Germinal center (tissue), 1 donor: ENCODE data around the gene CACHD1.
"Not testable (repeated sequence)": the region's sequence is repeated elsewhere in the genome, so short reads cannot be mapped to it uniquely, and the experiment has no call there.

Experiments used
- DNase-seq: peaks from one replicate; pipeline ENCODE4 v3.0.0; 2012; ENCODE audit warnings: mixed read lengths, low spot score

Gene CACHD1

DNA sequence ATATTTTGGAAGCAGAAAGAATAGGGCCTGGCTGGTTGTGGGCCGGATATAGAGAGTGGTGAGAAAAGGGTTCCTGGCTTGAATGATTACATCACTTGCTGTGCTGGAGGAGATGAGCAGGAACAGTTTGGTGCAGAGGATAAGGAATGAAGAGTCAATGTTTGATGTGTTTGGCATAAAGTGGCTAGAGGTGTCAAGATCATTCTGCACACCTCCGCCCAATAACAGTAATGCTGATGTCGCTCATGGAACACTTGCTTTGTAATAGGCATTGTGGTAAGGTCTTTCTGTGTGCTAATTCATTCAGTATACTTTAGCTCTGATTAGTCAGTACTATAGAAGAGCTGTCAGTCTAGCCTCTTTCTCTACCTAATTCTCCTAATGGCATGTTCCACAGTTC is 226.9 kb downstream of the CACHD1 start:
- DNase-seq: no peak

DNA sequence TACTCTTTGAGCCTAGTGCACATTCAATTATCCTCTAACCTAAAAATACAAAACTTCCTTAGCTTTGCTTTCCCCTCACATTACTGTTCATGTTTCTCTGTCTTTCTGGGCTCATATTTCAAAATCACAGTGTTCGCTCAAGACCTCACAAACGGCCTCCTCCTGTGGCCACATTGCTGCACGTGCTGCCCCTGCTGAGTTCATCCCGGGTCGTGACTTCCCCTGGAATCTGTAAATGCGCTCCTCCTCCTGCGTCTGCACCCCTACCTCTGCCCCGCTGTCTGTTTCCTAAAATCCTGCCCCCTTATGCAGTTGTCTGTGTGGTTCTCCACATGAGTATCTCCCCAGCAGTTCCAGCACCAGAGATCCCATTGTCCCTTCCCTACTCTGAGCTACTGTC is 229.4 kb downstream of the CACHD1 start:
- no peak for DNase-seq

DNA sequence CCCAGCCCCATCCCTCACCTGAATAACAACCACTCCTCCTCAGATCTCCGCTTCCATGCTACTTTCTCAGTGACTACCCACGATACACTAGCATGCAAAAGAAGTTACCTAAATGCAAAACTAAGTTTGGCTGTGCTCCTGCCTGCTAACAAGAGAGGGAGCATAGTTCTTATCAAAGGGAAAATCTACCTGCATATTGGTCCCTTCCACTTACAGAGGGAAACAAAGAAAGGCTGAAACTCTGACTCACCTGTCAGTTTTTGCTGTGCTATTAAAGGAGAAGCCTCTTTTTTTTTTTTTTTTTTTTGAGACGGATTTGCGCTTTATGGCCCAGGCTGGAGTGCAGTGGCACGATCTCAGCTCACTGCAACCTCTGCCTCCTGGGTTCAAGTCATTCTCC is 231.1 kb downstream of the CACHD1 start:
- DNase-seq: no peak

DNA sequence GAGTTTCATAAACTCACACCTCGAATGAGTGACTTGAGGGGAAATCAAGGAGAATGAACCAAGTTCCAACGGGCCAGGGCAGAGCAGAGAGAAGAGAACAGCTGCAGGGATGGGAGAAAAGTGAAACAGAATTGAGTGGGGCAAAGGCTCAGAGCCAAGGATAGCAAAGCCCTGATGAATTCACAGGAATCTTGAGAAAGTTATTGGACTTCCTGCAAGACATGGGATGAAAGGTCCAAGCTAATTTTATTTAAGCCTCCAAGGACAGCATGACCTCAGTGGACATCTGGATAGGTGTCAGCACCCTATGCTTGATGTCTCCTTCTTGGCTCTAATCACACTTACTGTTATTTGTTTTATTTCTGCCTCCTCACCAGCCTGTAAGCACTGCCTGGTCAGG is 232.0 kb downstream of the CACHD1 start:
- no peak for DNase-seq

DNA sequence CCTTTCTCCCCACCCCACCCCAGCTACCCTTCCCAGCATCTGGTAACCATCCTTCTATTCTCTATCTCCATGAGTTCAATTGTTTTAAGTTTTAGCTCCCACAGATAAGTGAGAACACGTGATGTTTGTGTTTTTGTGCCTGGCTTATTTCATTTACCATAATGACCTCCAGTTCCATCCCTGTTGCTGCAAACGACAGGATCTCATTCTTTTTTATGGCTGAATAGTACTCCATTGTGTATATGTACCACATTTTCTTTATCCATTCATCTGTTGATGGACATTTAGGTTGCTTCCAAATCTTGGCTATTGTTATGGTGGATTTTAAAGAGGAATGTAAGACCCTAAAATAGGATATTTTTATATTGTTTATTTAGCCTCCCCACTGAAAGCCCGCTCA is 232.7 kb downstream of the CACHD1 start:
- not testable (repeated sequence) for DNase-seq

DNA sequence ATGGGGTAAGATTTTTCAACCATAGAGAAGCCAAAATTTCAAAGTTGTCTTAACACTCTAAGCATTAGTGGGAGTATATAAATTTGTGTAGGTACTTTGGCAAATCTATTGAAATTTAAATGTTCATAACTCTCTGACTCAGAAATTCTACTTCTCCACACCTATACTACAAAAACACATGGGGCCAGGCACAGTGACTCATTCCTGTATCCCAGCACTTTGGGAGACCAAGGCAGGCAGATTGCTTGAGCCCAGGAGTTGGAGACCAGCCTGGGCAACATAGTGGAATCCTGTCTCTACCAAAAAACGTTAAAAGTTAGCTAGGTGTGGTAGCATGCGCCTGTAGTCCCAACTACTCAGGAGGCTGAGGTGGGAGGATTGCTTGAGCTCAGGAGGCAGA is 233.7 kb downstream of the CACHD1 start:
- DNase-seq: no peak

DNA sequence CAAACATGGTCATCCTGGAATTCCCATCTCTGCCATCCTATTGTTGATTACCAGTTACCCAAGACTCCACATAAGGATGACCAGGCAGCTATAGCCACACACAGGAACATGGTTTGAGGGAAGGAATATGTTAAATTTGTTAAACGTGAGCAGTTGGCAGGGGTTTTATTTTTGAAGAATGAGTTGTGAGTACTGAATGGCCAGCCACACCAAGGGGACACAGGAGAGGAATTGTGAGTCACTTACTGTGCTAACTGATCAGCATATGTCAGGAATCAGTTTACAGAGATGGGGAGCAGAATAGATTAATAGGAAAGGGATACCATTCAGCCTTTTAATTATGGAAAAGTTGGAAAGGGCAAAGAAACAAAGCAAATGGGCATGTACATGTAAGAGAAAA is 235.7 kb downstream of the CACHD1 start:
- DNase-seq: no peak

DNA sequence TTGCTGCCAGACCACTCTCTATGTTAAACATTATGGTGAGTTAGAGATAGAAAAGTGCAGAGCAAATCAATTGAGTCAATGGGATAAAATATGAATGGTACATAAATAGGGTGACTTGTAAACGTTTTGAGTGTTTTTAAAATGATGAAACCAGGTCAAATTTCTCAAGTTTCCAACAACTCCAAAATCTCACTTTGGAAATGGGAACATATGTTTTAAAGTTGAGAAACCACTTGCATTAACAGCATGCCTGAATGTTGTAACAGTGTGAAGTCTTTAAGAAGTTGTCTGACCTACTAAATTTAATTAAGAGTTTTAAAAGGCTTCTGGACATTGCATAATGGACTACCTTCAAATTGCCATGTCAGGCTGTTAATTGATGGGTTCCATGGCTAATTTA is 241.3 kb downstream of the CACHD1 start:
- DNase-seq: no peak

DNA sequence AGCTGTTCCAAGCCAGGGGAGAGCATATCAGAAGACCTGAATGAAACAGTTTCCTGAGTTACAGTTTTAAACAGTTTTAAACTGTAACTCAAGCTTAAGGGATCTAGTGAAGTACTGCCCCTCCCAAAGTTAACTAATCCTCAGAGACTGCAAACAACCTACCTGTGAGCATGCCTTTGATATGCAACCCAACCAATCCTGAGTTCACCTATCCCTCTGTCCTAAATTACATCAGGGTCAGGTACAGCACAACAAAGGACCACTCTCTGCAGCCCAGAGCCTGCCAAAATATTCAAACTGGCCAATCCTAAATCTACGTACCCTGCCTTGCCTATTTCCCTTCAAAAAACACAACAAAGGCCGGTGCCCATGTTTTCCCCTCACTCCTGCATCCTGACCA is 242.1 kb downstream of the CACHD1 start:
- DNase-seq: no peak

DNA sequence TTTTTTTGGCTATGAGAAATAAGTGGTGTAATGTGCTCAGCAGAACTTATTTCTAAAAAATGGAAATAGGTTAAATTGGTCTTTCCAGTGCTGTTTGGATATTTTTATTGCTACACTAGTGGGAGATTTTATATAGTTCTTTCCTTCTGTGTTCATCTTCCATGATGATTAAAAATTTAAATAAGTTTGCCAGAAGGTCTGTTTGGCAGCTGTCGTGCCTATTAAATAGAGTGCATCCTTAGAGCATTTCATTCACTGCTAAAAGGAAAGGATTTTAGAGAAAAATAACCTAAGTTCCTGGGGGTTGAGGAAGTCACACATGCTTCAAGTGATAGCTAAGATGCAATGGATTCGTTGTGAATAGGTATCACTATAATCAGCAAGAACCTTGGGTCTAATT is 245.3 kb downstream of the CACHD1 start:
- DNase-seq: no peak

DNA sequence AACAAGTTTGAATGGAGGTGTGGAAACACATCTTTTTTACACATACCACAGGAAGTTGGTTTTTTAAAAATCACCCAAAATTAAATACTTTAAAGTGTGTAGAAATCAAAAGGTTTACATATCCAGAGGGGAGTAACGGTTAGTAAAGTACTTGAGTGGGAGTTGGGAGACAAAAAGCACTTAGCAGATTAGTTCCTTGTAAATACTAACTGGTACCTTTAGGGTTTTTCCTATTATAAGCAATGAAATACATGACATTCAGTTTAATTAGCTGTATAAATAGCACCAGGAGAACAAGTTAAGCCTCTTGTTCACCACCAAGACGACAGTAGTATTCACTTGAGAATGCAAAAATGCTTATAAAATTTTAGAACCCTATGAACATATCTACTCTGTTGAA is 251.2 kb downstream of the CACHD1 start:
- no peak for DNase-seq

DNA sequence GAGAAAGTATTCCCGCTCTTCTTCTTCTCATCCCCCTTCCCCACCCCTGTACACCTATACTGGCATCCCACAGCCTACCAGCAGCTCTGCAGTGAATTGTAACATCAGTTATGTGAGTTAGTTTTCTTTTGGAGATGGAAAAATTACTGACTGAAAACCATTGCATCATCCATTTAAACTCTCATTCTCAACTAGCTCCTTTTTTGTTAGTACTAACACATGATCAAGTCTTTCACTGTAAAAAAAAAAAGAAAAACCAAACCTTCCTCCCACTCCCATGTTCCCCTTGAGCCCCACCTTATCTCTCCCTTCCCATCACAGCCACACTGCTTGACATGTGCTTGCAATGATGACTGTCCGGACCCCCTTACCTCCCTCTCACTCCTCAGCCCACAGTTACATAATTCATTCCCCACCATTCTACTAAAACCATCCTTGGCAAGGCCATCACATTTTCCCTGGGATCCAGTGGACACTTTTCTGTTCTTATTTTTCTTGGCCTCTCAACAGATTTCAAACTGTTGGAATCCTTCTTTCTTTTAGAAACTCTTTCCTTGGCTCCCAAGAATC is 251.7 kb downstream of the CACHD1 start:
- no peak for DNase-seq

DNA sequence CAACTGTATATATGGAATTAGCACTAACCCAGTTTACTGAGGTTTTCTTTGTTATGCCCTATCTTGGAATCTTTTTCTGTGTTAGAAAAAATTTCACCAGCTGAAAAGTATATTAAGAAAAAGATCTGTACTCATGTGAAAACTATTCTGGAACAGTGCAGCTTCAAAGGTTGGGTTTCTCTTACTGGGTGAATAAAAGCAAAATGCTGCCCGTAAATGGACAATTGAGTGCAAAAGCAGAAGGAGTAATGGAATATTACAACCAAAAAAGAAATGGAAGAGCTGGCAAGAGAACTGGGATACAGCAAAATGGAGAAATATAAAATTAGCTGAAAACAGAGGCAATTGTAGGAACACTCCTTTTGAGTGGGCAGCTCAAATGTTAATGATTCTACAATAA is 257.9 kb downstream of the CACHD1 start:
- no peak for DNase-seq

DNA sequence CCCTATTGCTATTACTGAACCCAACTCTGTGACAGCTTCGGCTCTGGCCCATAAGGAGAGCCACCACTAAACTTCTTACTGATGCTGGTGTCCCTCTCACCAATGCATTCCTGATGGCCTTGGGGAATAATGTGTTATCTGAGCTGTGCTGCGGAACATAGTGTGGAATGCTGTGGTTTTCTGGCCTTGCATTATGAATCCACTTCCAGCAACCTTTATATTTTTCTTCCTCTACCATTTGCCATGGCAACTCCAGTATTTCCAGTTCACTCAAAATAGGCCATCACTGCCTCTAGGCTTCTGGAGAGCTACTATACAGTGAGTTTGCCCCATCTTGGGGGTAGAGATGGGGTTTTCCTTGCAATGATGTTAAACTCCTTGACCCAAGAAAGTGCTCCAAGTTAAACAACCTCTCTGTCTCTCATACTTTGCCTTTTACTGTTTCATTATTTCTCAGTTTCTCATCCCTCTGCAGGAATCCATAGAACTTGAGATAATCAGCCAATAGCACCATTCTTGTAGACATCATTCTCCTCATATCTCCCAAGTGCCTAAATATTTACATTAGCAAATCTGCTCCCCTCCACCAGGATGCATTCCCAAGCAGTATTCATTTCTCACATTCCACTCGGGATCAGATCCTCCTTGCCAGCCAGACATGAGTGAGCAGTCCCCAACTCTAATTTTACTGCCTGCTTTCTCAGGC is 263.8 kb downstream of the CACHD1 start:
- no peak for DNase-seq

DNA sequence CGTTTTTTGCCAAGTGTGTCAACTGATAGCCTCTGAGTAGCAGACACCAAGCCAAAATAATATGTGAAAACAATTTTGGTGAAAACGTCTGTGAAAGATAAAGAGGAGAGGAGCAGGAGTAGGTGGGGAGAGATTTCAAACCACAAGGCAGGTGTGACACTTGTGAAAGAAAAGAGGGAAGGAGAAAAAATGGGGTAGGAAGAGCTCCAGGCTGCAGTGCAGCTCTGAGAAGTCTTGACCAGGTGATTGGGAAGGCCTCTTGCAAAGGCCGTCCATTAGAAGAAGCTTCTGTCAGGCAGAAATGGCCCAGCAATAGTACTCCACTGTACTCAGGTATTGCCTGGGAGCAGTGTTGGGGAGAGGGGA is 264.3 kb downstream of the CACHD1 start:
- DNase-seq: no peak

DNA sequence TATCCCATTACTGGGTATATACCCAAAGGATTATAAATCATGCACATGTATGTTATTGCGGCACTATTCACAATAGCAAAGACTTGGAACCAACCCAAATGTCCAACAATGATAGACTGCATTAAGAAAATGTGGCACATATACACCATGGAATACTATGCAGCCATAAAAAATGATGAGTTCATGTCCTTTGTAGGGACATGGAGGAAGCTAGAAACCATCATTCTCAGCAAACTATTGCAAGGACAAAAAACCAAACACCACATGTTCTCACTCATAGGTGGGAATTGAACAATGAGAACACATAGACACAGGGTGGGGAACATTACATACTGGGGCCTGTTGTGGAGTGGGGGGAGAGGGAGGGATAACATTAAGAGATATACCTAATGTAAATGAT is 270.8 kb downstream of the CACHD1 start:
- not testable (repeated sequence) for DNase-seq
